MM.1S (cell line): ENCODE results near the gene DDX10.
"Not testable (repeated sequence)": the region's sequence is repeated elsewhere in the genome, so short reads cannot be mapped to it uniquely, and the experiment has no call there.

Experiments used
- DNase-seq: peaks from one replicate; pipeline ENCODE4 v3.0.0-alpha.2; 2015
- H2AFZ ChIP-seq: fragments of 300-600 bp; sonication (generic); 2 replicates; pipeline ENCODE4 v1.6.0; 2016; ENCODE audit warnings: antibody characterized with exemption, low read length
- H3F3A ChIP-seq: fragments of 300-600 bp; sonication (generic); 2 replicates; pipeline ENCODE4 v1.6.1; 2016; ENCODE audit warnings: mild to moderate bottlenecking, antibody characterized with exemption, low read length, moderate library complexity, mixed read lengths; ENCODE audit not compliant: insufficient read depth
- H3K27ac ChIP-seq: fragments of 300-600 bp; sonication (generic); 2 replicates; pipeline ENCODE4 v1.5.1; 2016; ENCODE audit warnings: mild to moderate bottlenecking, low read length
- H3K27me3 ChIP-seq: fragments of 300-600 bp; sonication (generic); replicated peaks from 2 replicates; pipeline ENCODE4 v1.6.0; 2016; ENCODE audit warnings: low read length; ENCODE audit not compliant: insufficient read depth
- H3K36me3 ChIP-seq: fragments of 300-600 bp; sonication (generic); replicated peaks from 2 replicates; pipeline ENCODE4 v1.6.1; 2016; ENCODE audit warnings: mild to moderate bottlenecking, low read length, mixed read lengths; ENCODE audit not compliant: insufficient read depth
- H3K4me1 ChIP-seq: fragments of 300-600 bp; sonication (generic); 2 replicates; pipeline ENCODE4 v1.6.1; 2016; ENCODE audit warnings: low read length, mixed read lengths
- H3K4me2 ChIP-seq: fragments of 300-600 bp; sonication (generic); 2 replicates; pipeline ENCODE4 v1.6.0; 2016; ENCODE audit warnings: low read depth, low read length
- H3K4me3 ChIP-seq: fragments of 300-600 bp; sonication (generic); 2 replicates; pipeline ENCODE4 v1.5.1; 2016; ENCODE audit warnings: low read length, mixed read lengths
- H3K79me2 ChIP-seq: fragments of 300-600 bp; sonication (generic); 2 replicates; pipeline ENCODE4 v1.6.1; 2016; ENCODE audit warnings: mixed run types, low read length, mixed read lengths
- H3K9ac ChIP-seq: fragments of 300-600 bp; sonication (generic); 2 replicates; pipeline ENCODE4 v1.6.1; 2016; ENCODE audit warnings: low read length, mixed read lengths
- H3K9me2 ChIP-seq: fragments of 300-600 bp; sonication (generic); replicated peaks from 2 replicates; pipeline ENCODE4 v1.6.1; 2016; ENCODE audit warnings: mild to moderate bottlenecking, low read length, mixed read lengths; ENCODE audit not compliant: insufficient read depth
- H3K9me3 ChIP-seq: fragments of 300-600 bp; sonication (generic); replicated peaks from 2 replicates; pipeline ENCODE4 v1.6.1; 2016; ENCODE audit warnings: mild to moderate bottlenecking, low read length, mixed read lengths; ENCODE audit not compliant: insufficient read depth
- H4K20me1 ChIP-seq: fragments of 300-600 bp; sonication (generic); 2 replicates; pipeline ENCODE4 v1.6.1; 2016; ENCODE audit warnings: mild to moderate bottlenecking, low read length, moderate library complexity, mixed read lengths; ENCODE audit not compliant: insufficient read depth
- CTCF ChIP-seq: fragments of 300-600 bp; sonication (generic); IDR thresholded peaks from 2 replicates; pipeline ENCODE4 v1.5.1; 2016; ENCODE audit warnings: antibody characterized with exemption, low read length, mixed read lengths
- EZH2 ChIP-seq: fragments of 300-600 bp; sonication (generic); optimal IDR thresholded peaks from 2 replicates; pipeline ENCODE3; 2017; ENCODE audit warnings: low read depth, mild to moderate bottlenecking, antibody characterized with exemption, low read length, mixed read lengths
- EZH2phosphoT487 ChIP-seq: fragments of 300-600 bp; sonication (generic); IDR thresholded peaks from 2 replicates; pipeline ENCODE4 v1.6.1; 2018; ENCODE audit warnings: antibody characterized with exemption, low read length

The DDX10 gene

GRCh38 chr11:108734283-108734682 is 69.4 kb downstream of the DDX10 start:
- Histone ChIP-seq H3K27ac (no peak overlapping the region), H4K20me1 (no peaks in the 10 kb centered on the region), H3K9me2 (no peaks in the 10 kb centered on the region), H3K4me1 (no peaks in the 10 kb centered on the region), H3K4me2 (no peak overlapping the region), H3K27me3 (no peaks in the 10 kb centered on the region), H3K9ac (no peak overlapping the region), H3K4me3 (no peak overlapping the region), H2AFZ (no peak overlapping the region), H3K36me3 (no peaks in the 10 kb centered on the region), H3F3A (no peaks in the 10 kb centered on the region), H3K9me3 (no peaks in the 10 kb centered on the region), H3K79me2 (peaks cover 32% of the 10 kb centered on the region)
- no peak for TF ChIP-seq EZH2
- no peak for TF ChIP-seq CTCF
- no peak for TF ChIP-seq EZH2phosphoT487
- no peak for DNase-seq

GRCh38 chr11:108734956-108735559 is 70.2 kb downstream of the DDX10 start:
- Histone ChIP-seq H3K4me1 (no peaks in the 10 kb centered on the region), H4K20me1 (no peaks in the 10 kb centered on the region), H3K9me2 (no peaks in the 10 kb centered on the region), H3K4me2 (no peak overlapping the region), H3K27ac (no peak overlapping the region), H3K27me3 (no peaks in the 10 kb centered on the region), H2AFZ (no peak overlapping the region), H3K4me3 (no peak overlapping the region), H3K9me3 (no peaks in the 10 kb centered on the region), H3F3A (no peaks in the 10 kb centered on the region), H3K36me3 (no peaks in the 10 kb centered on the region), H3K79me2 (peaks cover 37% of the 10 kb centered on the region), H3K9ac (no peak overlapping the region)
- peak; percentile 40 for DNase-seq
- TF ChIP-seq EZH2phosphoT487 (no peak), CTCF (peak; percentile 59), EZH2 (no peak)

- H3K79me2 ChIP-seq = peaks cover 35% of the 10 kb centered on the region
- not testable (repeated sequence) for H3F3A ChIP-seq
Observed at GRCh38 chr11:108740132-108740531, 75.3 kb downstream of the DDX10 start.

GRCh38 chr11:108743851-108744250 is 79.0 kb downstream of the DDX10 start:
- Histone ChIP-seq H3K4me3 (no peak overlapping the region), H3K9me2 (no peaks in the 10 kb centered on the region), H3K9me3 (no peaks in the 10 kb centered on the region), H3K27ac (no peak overlapping the region), H3K4me2 (no peak overlapping the region), H4K20me1 (no peaks in the 10 kb centered on the region), H3F3A (no peaks in the 10 kb centered on the region), H3K4me1 (no peaks in the 10 kb centered on the region), H2AFZ (no peak overlapping the region), H3K27me3 (no peaks in the 10 kb centered on the region), H3K79me2 (peaks cover 20% of the 10 kb centered on the region; the same call in 1 of the 2 replicates), H3K9ac (no peak overlapping the region), H3K36me3 (no peaks in the 10 kb centered on the region)
- DNase-seq = no peak
- TF ChIP-seq EZH2phosphoT487 (no peak), CTCF (no peak), EZH2 (no peak)

More at GRCh38 chr11:108740132-108740531, 75.3 kb downstream of the DDX10 start:
- not testable (repeated sequence) for H3K36me3 ChIP-seq, H3K9me2 ChIP-seq, H4K20me1 ChIP-seq, H3K4me3 ChIP-seq, H2AFZ ChIP-seq, H3K4me2 ChIP-seq, H3K9me3 ChIP-seq, H3K4me1 ChIP-seq, H3K9ac ChIP-seq, H3K27me3 ChIP-seq, DNase-seq, H3K27ac ChIP-seq
